HEK293T (cell line): ENCODE data around the gene RPP38.
A peak's percentile ranks its signal among the peaks of the same experiment; 100 is the strongest.

Source experiments
- ELF4 ChIP-seq: fragments of 450-650 bp; IDR thresholded peaks from 2 replicates; pipeline ENCODE4 v1.6.1; 2017; ENCODE audit warnings: antibody characterized with exemption
- FOXK2 ChIP-seq: fragments of 450-650 bp; IDR thresholded peaks from 2 replicates; pipeline ENCODE4 v1.6.1; 2016; ENCODE audit warnings: mild to moderate bottlenecking
- FOXM1 ChIP-seq: fragments of 450-650 bp; IDR thresholded peaks from 2 replicates; pipeline ENCODE4 v1.6.1; 2017; ENCODE audit warnings: mild to moderate bottlenecking, borderline replicate concordance
- PKNOX1 ChIP-seq: fragments of 450-650 bp; IDR thresholded peaks from 2 replicates; pipeline ENCODE4 v1.6.1; 2016
- SUZ12 ChIP-seq: fragments of 450-650 bp; IDR thresholded peaks from 2 replicates; pipeline ENCODE4 v1.6.1; 2016; ENCODE audit warnings: mild to moderate bottlenecking
- TARDBP ChIP-seq: fragments of 450-650 bp; IDR thresholded peaks from 2 replicates; pipeline ENCODE4 v1.6.1; 2016
- ZNF384 ChIP-seq: fragments of 450-650 bp; IDR thresholded peaks from 2 replicates; pipeline ENCODE4 v1.6.1; 2016

DNA sequence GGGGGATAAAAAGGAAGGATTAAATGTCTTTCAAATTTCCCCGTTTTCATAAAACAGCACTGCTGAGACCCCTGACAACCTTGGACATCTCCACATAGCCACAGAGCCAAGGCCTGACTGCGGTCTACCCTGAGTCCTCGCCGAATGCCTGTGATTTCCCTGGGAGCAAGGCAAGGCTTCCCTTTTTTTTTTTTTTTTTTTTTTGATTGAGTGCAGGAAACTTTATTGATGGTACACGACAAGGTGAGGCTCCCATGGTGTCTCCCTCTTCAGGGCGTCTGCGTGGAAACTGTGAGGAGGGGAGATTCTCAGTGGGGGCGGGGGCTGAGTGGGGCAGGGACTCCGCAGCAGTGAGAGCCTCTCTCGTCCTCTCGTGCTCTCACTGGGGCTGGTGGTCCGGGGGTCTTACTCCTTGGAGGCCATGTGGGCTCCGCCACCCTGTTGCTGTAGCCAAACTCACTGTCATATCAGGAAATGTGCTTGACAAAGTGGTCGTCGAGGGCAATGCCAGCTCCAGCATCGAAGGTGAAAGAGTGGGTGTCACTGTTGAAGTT, 4.2 kb upstream of the RPP38 start:
- TF ChIP-seq FOXK2 (no peak), ELF4 (no peak), PKNOX1 (no peak), ZNF384 (peak; percentile 96), TARDBP (no peak), FOXM1 (no peak), SUZ12 (no peak)
